DOHH2 (cell line): ENCODE measurements around the gene TEAD4.

Experiments
- H3F3A ChIP-seq: fragments of 200-600 bp; sonication (generic), shearing (Covaris generic); 2 replicates; pipeline ENCODE4 v1.6.0; 2016; ENCODE audit warnings: antibody characterized with exemption, mild to moderate bottlenecking; ENCODE audit not compliant: control insufficient read depth, insufficient read depth
- H3K27ac ChIP-seq: fragments of 200-600 bp; sonication (generic); 2 replicates; pipeline ENCODE4 v1.5.1; 2014; ENCODE audit warnings: low read depth, mild to moderate bottlenecking, low read length, moderate library complexity
- H3K27me3 ChIP-seq: fragments of 200-600 bp; sonication (generic); 2 replicates; pipeline ENCODE4 v1.6.1; 2014; ENCODE audit warnings: mild to moderate bottlenecking, low read length, mixed read lengths; ENCODE audit not compliant: control insufficient read depth
- H3K36me3 ChIP-seq: fragments of 200-600 bp; sonication (generic); 2 replicates; pipeline ENCODE4 v1.6.1; 2014; ENCODE audit warnings: mild to moderate bottlenecking, low read length, moderate library complexity, mixed read lengths; ENCODE audit not compliant: control insufficient read depth
- H3K4me1 ChIP-seq: fragments of 200-600 bp; sonication (generic); 2 replicates; pipeline ENCODE4 v1.6.1; 2014; ENCODE audit warnings: mild to moderate bottlenecking, low read length, mixed read lengths; ENCODE audit not compliant: control insufficient read depth
- H3K4me2 ChIP-seq: fragments of 200-600 bp; sonication (generic); 2 replicates; pipeline ENCODE4 v1.6.0; 2014; ENCODE audit warnings: mild to moderate bottlenecking, low read length, moderate library complexity
- H3K4me3 ChIP-seq: fragments of 200-600 bp; sonication (generic); 2 replicates; pipeline ENCODE4 v1.5.1; 2014; ENCODE audit warnings: mild to moderate bottlenecking, low read length, mixed read lengths
- H3K79me2 ChIP-seq: fragments of 200-600 bp; sonication (generic); 2 replicates; pipeline ENCODE4 v1.6.1; 2014; ENCODE audit warnings: mild to moderate bottlenecking, low read length, mixed read lengths; ENCODE audit not compliant: control insufficient read depth
- H3K9me2 ChIP-seq: fragments of 200-600 bp; sonication (generic); replicated peaks from 2 replicates; pipeline ENCODE4 v1.6.1; 2014; ENCODE audit warnings: mild to moderate bottlenecking, low read length, mixed read lengths; ENCODE audit not compliant: control insufficient read depth
- H3K9me3 ChIP-seq: fragments of 200-600 bp; sonication (generic); 2 replicates; pipeline ENCODE4 v1.6.1; 2014; ENCODE audit warnings: antibody characterized with exemption, low read length, mixed read lengths; ENCODE audit not compliant: control insufficient read depth, insufficient read depth
- H4K20me1 ChIP-seq: fragments of 200-600 bp; sonication (generic); 2 replicates; pipeline ENCODE4 v1.6.0; 2014; ENCODE audit warnings: low read depth, mild to moderate bottlenecking, antibody characterized with exemption, low read length, moderate library complexity; ENCODE audit not compliant: control insufficient read depth, insufficient read depth
- EZH2phosphoT487 ChIP-seq: fragments of 200-600 bp; sonication (generic); IDR thresholded peaks from 2 replicates; pipeline ENCODE4 v1.6.1; 2017; ENCODE audit warnings: borderline replicate concordance, mild to moderate bottlenecking, antibody characterized with exemption, low read length, moderate library complexity, mixed read lengths
- TF ChIP-seq, protein P1 (sequence below): fragments of 200-600 bp; sonication (generic); IDR thresholded peaks from one replicate; pipeline ENCODE4 v1.5.1; 2014; ENCODE audit warnings: antibody characterized with exemption, mild to moderate bottlenecking, low read depth, low read length; ENCODE audit not compliant: poor library complexity, severe bottlenecking

The TEAD4 gene

GRCh38 chr12:2958432-2959191, 585 bp upstream of the TEAD4 start:
- peak overlapping the region; percentile 77 for H3K4me3 ChIP-seq
- no peak overlapping the region for H3K27ac ChIP-seq
- H4K20me1 ChIP-seq, result no peaks in the 10 kb centered on the region
- no peaks in the 10 kb centered on the region for H3K9me3 ChIP-seq
- peak overlapping the region; percentile 66 for H3K4me2 ChIP-seq
- H3K27me3 ChIP-seq, result peaks cover 24% of the 10 kb centered on the region
- H3K9me2 ChIP-seq, result no peaks in the 10 kb centered on the region
- H3K36me3 ChIP-seq, result no peaks in the 10 kb centered on the region
- TF ChIP-seq, protein P1, sequence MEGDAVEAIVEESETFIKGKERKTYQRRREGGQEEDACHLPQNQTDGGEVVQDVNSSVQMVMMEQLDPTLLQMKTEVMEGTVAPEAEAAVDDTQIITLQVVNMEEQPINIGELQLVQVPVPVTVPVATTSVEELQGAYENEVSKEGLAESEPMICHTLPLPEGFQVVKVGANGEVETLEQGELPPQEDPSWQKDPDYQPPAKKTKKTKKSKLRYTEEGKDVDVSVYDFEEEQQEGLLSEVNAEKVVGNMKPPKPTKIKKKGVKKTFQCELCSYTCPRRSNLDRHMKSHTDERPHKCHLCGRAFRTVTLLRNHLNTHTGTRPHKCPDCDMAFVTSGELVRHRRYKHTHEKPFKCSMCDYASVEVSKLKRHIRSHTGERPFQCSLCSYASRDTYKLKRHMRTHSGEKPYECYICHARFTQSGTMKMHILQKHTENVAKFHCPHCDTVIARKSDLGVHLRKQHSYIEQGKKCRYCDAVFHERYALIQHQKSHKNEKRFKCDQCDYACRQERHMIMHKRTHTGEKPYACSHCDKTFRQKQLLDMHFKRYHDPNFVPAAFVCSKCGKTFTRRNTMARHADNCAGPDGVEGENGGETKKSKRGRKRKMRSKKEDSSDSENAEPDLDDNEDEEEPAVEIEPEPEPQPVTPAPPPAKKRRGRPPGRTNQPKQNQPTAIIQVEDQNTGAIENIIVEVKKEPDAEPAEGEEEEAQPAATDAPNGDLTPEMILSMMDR, result no peak
- TF ChIP-seq EZH2phosphoT487, result 0 out of 2 replicates have a peak, but pooled peaks have one; percentile 69
- H3F3A ChIP-seq, result no peaks in the 10 kb centered on the region
- H3K4me1 ChIP-seq, result peaks cover 20% of the 10 kb centered on the region
- peaks cover 34% of the 10 kb centered on the region for H3K79me2 ChIP-seq

DNA sequence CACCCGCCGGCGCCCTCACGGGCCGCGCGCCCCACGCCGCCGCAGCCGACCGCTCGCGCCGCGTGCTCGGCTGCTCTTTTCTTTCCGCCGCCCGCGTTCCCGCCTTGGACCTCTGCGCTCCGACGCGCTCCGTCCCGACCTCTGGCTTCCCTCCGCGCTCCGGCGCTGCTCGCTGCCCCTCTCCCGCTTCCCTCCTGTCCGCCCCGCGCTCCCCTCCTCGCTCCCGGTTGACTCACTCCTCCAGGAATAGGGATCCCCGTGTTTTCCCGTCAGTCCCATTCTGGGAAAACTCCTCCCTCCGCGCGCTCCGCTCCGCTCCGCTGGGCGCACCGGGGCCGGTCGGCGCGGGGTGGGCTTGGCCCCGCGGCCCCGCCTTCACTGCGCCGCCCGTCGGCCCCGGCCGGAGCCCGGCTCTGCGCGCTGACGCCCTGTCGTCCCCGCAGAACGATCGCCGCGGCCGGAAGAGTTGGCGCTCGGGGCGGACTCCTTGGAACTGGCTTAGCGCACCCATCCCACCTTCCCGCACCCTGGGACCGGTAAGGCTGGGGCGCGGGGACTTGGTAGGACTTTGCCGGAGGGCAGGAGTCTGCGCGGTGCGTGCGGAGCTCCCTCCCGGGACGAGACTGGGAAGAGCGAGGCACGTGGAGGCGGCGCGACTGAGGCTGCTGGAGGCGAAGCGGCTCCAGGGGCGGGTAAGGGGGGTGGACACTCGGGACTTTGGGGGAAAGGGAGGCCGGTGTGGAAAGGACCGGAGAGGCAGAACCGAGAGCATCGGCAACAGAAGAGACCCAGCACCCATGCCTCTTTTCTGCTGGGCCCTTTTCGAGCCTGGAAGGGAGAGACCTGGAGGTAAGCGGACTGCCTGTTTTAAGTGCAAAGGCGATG, 550 bp downstream of the TEAD4 start:
- peak overlapping the region; percentile 71 for H3K4me2 ChIP-seq
- peaks cover 20% of the 10 kb centered on the region for H3K4me1 ChIP-seq
- no peaks in the 10 kb centered on the region for H3K36me3 ChIP-seq
- H3K27me3 ChIP-seq, result peaks cover 24% of the 10 kb centered on the region
- no peaks in the 10 kb centered on the region for H3F3A ChIP-seq
- no peaks in the 10 kb centered on the region for H3K9me3 ChIP-seq
- TF ChIP-seq EZH2phosphoT487, result no peak
- TF ChIP-seq, protein P1, result no peak
- peaks cover 44% of the 10 kb centered on the region for H3K79me2 ChIP-seq
- H3K4me3 ChIP-seq, result peak overlapping the region; percentile 77
- 0 out of 2 replicates have a peak overlapping the region, but pooled peaks have one; percentile 37 for H3K27ac ChIP-seq
- no peaks in the 10 kb centered on the region for H3K9me2 ChIP-seq
- H4K20me1 ChIP-seq, result no peaks in the 10 kb centered on the region

GRCh38 chr12:2960390-2960956, 1.3 kb downstream of the TEAD4 start:
- Histone ChIP-seq H3K27me3 (peaks cover 24% of the 10 kb centered on the region), H3K4me1 (peaks cover 20% of the 10 kb centered on the region), H3K9me3 (no peaks in the 10 kb centered on the region), H3K79me2 (peaks cover 51% of the 10 kb centered on the region), H3K4me2 (peak overlapping the region; percentile 71), H3K4me3 (peak overlapping the region; percentile 77), H3K36me3 (no peaks in the 10 kb centered on the region), H3K9me2 (no peaks in the 10 kb centered on the region), H4K20me1 (no peaks in the 10 kb centered on the region), H3F3A (no peaks in the 10 kb centered on the region), H3K27ac (no peak overlapping the region)
- no peak for TF ChIP-seq EZH2phosphoT487
- TF ChIP-seq, protein P1, result no peak
